NCI-H1930 (cell line): ENCODE data around the gene HMGCR.

ENCODE experiments used
- DNase-seq, 2 experiments: peaks; one replicate each; lab custom pipeline; 2025; lab: John Stamatoyannopoulos, UW

HMGCR gene

GRCh38 chr5:75340714-75341478 is 3.9 kb downstream of the HMGCR start:
- DNase-seq = no peak

GRCh38 chr5:75341934-75342333 is 4.9 kb downstream of the HMGCR start:
- DNase-seq = no peak

- no peak for DNase-seq
These were observed 5.8 kb downstream of the HMGCR start for GRCh38 chr5:75342836-75343235.

- DNase-seq = no peak
These were observed 11.2 kb downstream of the HMGCR start for GRCh38 chr5:75348241-75348640.

- no peak for DNase-seq
These were observed 12.6 kb downstream of the HMGCR start for GRCh38 chr5:75349663-75350062.

GRCh38 chr5:75351139-75351926 is 14.3 kb downstream of the HMGCR start:
- DNase-seq = no peak

GRCh38 chr5:75355236-75355635 is 18.2 kb downstream of the HMGCR start:
- peak in 1 of 2 experiments; percentile 2 for DNase-seq

GRCh38 chr5:75356719-75357118 is 19.7 kb downstream of the HMGCR start:
- DNase-seq = no peak

GRCh38 chr5:75358117-75358516 is 21.1 kb downstream of the HMGCR start:
- DNase-seq = no peak

- no peak for DNase-seq
These were observed 24.3 kb downstream of the HMGCR start for GRCh38 chr5:75361310-75361709.

GRCh38 chr5:75362474-75362975 is 25.5 kb downstream of the HMGCR start:
- DNase-seq = no peak

- DNase-seq = no peak
These were observed 26.1 kb downstream of the HMGCR start for GRCh38 chr5:75363111-75363510.

- no peak for DNase-seq
These were observed 26.9 kb downstream of the HMGCR start for GRCh38 chr5:75363726-75364495.

GRCh38 chr5:75364571-75365280 is 27.7 kb downstream of the HMGCR start:
- DNase-seq = no peak

GRCh38 chr5:75365740-75366139 is 28.7 kb downstream of the HMGCR start:
- no peak for DNase-seq

GRCh38 chr5:75366787-75367186 is 29.8 kb downstream of the HMGCR start:
- DNase-seq = no peak

GRCh38 chr5:75367401-75367800 is 30.4 kb downstream of the HMGCR start:
- no peak for DNase-seq

- no peak for DNase-seq
These were observed 31.4 kb downstream of the HMGCR start for GRCh38 chr5:75368391-75368790.

- DNase-seq = no peak
These were observed 36.8 kb downstream of the HMGCR start for GRCh38 chr5:75373862-75374261.

- DNase-seq = no peak
These were observed 37.4 kb downstream of the HMGCR start for GRCh38 chr5:75374394-75374814.

- no peak for DNase-seq
These were observed 38.4 kb downstream of the HMGCR start for GRCh38 chr5:75375414-75375813.

GRCh38 chr5:75380099-75380498 is 43.1 kb downstream of the HMGCR start:
- no peak for DNase-seq
